Suppressor macrophage treated with lipopolysaccharide for 4 hours (primary cell): ENCODE measurements around the gene KMT2B.

Experiments used
- DNase-seq: peaks from one replicate; pipeline ENCODE4 v3.0.0-alpha.2; 2020

KMT2B gene

GRCh38 chr19:35744430-35745327, 26.9 kb downstream of the KMT2B start:
- peak; percentile 97 for DNase-seq

DNA sequence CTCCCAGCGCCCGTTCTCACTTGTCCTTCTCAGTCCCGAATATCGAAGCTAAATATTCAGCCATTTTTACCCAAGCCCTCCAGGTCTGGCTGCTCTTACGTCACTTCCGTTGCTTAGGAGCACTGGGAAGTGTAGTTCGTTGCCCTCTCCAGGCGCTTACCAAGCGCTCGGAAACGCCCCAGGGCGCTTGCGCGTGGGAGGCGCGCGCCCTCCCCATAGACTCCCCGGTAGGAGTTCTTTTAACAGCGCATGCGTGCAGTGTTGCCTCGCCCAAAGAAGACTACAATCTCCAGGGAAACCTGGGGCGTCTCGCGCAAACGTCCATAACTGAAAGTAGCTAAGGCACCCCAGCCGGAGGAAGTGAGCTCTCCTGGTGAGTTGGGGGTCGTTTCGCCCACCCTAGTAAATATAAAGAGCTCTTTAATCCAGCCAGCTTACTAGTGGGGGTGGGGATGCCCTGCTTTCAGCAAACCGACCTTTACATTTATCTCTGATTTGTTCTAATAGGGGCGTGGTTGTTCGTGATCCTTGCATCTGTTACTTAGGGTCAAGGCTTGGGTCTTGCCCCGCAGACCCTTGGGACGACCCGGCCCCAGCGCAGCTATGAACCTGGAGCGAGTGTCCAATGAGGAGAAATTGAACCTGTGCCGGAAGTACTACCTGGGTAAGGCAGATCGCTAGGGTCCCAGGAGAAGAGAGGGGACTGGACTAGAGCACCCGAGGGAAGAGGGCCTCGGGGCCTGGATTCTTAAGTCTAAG, 27.7 kb downstream of the KMT2B start, which contains the start of the genes PSENEN and U2AF1L4:
PSENEN (plus strand) TSS at position 324 of the 759 bp plus-strand sequence; CDS start at position 604, 280 bp downstream.
U2AF1L4 (minus strand) TSS at position 91 of the 759 bp plus-strand sequence; CDS start at position 64, 27 bp downstream.
- peak; percentile 100 for DNase-seq

DNA sequence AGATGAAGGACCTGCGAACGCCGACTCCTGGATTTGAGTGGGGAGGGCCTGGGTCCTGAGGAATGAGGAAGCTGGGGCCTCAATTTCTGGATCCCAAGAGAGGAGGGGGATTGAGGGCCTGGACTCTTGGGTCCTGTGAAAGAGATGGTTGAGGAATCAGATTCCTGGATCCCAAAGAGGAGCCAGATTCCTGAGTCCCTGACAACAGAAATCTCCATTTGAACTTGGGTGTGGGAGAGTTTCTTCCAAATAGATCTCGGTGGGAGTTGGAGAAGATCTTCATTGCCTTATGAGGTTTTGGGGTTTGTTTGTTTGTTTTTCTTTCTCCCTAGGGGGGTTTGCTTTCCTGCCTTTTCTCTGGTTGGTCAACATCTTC, 28.3 kb downstream of the KMT2B start:
- no peak for DNase-seq

GRCh38 chr19:35746531-35746930, 28.7 kb downstream of the KMT2B start:
- DNase-seq = no peak

- peak; percentile 99 for DNase-seq
Measured at GRCh38 chr19:35748106-35749020, 30.6 kb downstream of the KMT2B start, which contains the start of gene LIN37. TSS of gene LIN37 (plus strand) at chr19:35748576. CDS start at chr19:35748725, 149 bp downstream.

DNA sequence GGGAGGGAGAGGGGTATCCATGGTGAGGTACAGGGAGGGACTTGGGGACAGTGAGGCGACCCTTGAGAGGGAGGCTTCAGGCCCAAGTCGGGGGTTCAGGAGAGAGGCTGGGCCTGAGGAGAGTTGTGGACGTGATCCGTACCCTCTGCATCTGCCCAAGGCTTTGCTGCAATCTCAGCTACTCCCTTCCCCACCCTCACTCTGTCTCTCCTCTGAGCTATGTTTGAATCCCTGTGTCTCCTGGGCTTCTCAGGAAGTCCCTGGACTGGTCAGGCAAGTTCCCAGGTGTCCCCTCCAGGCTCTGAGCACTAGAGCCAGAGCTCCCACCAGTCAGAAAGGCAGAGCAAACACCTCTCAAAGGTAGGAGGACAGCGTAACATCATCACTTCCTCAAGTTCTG, 32.4 kb downstream of the KMT2B start:
- DNase-seq = no peak

DNA sequence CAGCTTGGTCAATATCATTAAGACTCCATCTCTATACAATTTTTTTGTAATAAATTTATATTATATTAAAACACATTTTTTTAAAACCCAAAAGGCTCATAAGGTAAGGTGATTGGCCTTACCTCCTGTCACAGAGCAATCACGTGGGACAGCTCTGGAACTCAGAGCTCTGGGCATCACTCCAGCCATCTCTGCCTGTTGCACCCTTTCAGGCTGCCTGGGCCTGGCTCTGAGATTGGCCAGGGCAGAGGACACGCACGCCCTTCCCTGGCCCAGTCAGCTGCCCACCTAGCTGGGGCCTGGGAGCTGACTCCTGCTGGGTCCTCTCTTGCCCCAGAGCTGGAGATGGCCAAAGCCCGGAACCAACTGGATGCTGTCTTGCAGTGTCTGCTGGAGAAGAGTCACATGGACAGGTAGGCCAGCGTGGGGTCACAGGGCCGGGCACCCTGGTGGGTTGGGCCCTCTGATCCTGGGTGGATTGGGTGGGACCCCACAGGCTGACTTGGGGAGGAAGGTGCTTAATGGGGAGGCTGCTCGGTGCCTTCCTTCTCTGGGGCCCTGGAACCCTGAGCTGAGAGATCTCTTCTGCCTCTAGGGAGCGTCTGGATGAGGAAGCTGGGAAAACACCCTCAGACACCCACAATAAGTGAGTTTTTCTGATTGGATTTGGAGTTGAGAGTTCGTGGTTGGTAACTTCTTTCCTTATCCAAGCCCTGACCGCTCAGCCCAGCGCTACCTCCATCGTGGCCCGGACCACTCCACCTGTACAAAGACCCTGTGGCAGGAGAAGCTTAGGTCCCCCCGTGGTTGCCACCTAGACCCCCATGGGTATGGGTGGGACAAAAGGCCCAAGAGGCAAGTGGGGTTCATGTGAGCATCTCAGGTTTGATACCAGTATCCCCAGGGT, 34.3 kb downstream of the KMT2B start:
- DNase-seq = no peak

DNA sequence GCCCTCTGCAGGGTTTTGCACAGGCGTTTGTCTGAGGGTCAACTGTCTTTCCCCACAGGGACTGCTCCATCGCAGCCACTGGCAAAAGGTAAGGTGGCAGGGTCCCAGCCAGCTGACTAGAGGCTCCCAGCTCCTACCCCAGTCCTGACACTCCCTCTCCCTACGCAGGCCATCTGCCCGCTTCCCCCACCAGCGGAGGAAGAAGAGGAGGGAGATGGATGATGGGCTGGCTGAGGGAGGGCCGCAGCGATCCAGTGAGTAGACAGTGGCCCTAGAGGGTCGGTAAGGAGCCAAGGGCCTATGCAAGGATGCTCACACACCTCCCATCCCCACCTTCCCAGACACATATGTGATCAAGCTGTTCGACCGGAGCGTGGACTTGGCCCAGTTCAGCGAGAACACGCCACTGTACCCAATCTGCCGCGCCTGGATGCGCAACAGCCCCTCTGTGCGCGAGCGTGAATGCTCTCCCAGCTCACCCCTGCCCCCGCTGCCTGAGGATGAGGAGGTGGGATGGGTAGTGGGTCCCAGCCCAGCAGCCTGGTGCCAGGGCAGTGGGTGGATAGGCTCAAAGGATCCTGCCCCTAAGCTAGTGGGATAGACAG, 35.0 kb downstream of the KMT2B start:
- no peak for DNase-seq

DNA sequence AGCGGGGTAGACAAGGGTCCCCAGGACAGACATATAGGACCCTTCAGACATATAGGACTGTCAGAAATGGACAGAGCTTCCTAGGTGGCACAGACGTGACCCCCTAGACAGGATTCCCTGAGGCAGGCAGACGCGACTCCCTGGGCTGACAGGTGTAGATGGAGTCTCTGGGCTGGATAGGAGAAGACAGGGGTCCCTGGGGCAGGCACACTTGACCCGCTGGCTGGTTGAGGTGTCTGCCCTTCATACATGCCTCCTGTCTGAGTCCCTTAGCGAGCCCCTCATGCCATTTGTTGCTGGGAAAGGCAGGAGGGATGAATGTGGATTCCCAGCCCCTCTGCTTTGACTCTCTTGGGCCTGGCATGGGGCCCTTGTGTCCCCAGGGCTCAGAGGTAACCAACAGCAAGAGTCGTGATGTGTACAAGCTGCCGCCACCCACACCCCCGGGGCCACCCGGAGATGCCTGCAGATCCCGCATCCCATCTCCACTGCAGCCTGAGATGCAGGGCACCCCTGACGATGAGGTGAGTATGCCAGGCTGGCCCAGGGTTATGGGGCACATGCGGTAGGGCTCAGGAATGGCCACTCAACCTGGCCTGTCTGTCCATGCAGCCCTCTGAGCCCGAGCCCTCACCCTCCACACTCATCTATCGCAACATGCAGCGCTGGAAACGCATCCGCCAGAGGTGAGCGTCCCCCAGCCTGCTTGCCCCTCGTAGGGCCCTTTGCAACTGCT, 36.0 kb downstream of the KMT2B start:
- no peak for DNase-seq

DNA sequence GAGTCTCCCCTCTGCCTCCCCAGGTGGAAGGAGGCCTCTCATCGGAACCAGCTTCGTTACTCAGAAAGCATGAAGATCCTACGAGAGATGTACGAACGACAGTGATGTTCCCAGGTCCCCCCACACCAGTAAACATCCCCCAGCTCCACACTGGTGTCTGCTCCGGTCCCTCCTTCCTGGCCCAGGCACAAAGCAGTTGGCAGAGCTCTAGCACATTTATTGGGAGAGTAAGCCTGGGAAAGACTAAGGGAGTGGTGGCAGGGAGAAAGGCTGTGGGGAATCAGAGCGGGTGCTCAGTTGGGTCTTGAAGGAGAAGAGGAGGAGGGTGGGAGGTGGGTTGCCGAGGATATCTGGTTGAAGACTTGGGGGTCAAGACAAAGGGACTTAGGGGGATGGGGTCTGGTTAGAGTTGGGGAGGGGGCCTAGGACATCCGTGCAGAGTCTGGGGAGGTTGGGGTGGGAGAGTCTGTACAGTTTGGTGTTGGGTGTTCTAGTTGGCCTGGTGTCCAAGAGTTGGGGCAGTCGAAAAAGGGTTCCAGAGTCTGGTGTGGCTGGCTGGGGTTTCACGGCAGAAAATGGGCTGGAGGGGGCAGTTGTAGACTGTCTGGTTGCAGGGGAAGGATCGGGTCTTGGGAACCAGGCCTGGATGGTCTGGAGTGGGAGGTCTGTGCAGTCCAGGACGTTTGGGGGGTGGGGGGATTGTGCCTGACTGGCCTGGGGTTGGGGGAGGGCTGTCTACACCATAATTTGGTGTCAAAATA, 36.7 kb downstream of the KMT2B start:
- no peak for DNase-seq

- no peak for DNase-seq
Measured at GRCh38 chr19:35755131-35755549, 37.3 kb downstream of the KMT2B start.

GRCh38 chr19:35755550-35756376, 38.0 kb downstream of the KMT2B start:
- no peak for DNase-seq

DNA sequence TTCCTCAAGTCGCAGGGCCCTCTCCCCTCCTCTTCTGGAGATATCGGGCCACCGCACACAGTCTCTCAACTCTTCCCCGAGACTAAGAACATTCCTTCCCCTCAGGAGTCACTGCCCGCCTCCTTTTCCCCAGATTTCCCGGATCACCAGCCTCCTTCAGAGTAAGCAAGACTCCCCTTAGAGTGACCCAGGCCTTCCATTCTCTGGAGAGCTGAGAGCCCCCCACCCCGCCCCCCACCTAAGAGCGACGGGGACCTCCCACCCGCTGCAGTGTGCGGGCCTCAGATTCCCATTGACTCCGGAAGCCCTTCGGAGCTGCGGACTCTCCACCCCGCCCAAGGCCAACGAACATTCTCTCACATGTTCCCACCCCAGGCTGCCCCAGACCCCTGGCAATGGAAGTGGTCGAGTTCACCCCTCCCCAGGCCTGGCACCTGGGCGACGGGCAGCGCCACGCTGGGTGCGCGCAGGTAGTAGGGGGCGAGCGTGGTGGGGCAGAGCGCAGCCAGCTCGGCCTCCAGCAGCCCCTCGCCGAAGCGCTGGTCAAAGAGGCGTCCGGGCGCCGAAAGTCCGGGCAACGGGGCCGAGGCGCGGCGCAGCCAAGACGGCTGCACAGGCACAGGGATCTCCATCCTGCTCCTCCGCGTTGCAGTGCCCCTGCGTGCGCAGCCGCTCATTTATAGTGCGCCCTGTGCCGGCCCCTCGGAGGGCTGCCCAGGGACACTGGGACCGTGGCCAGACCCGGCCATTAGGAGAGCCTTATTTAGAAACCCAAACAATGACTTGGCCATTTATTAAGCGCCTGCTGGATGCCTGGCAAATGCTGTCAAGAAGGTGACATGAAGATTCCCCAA, 38.8 kb downstream of the KMT2B start, which contains the start of gene HSPB6:
HSPB6 (minus strand) TSS at position 653 of the 854 bp plus-strand sequence; CDS start at position 632, 21 bp downstream.
- no peak for DNase-seq

GRCh38 chr19:35757231-35757748, 39.5 kb downstream of the KMT2B start:
- peak; percentile 23 for DNase-seq

DNA sequence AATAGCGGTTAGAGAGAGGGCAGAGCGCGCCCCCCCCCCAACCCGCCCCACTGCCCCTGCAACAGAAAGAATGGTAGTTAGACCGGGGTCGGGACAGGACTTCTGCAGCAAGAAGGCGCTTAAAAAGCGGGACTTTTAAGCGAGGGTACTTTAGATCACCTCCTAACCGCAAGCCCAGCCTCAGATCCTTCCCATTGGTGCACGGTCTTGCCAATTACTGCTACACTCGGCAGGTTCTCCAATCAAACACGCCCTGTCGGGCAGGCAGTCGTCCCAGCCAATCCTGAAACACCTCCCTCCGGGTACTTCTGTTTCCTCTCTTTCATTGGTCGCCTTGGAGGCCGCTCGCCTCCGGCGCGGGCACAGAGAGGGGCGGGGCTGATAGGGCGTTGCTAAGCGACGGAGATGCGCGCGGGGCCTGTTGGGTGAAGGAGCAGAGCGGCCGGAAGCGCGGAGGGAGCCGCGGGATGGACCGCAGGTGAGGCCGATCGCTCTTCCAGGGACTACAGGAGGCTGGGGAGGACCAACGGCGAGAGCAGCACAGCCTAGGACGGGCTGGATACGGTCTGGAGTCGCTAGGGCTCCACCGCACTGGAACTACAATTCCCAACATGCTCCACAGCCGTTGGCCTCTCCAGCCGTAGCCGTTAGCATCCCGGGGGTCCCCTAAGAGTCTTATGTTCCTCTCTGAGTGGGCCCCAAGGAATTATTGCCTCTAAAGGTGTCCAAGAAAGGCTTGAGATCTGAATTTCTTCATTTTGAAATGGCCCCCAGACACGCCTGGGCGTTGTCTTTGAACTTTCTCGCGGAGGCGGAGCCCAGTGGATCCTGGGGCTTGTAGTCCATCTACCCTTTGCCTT, 40.2 kb downstream of the KMT2B start, which contains the start of gene PROSER3:
PROSER3 (plus strand) TSS at position 428 of the 860 bp plus-strand sequence; CDS start at position 468, 40 bp downstream.
- DNase-seq = peak; percentile 99

GRCh38 chr19:35759697-35760096, 41.9 kb downstream of the KMT2B start:
- DNase-seq = no peak
